Inflammatory macrophage treated with lipopolysaccharide for 4 hours (primary cell): ENCODE results near the gene NKX1-2.
A peak's percentile ranks its signal among the peaks of the same experiment; 100 is the strongest.

ENCODE experiments used
- DNase-seq: peaks from one replicate; pipeline ENCODE4 v3.0.0-alpha.2; 2020

Gene NKX1-2

DNA sequence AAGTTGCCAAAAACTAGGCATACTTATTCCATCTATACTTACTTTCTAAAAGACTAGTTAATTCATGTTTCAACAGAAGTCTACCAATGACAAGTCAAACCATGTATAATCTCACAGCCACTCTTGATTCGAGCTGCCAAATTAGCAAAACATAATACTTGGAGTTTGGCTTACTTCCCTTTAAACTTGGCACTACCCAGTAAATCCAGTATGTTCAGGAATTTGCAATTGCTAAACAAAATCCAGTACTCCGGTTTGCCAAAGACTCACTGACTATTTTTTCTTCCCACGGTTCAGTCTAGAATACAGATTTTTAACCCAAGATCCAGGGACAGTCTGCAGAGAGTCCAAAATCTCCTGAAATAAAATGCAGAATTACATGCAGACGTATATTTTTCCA is 35.8 kb downstream of the NKX1-2 start:
- DNase-seq, result no peak

DNA sequence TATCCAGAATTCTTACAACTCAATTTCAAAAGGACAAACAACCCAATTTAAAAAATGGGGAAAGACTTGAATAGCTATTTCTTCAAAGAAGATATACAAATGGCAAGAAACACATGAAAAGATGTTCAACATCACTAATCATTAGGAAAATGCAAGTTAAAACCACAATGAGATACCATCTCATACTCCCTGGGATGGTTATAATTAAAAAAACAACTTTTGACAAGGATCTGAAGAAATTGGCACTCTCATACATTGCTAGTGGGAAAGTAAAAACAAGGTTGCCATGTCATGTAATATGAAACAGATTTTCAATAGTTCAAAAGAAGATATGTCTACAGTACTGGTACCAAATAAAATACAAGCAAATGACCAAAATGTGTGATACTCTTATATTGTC is 40.1 kb downstream of the NKX1-2 start:
- no peak for DNase-seq

DNA sequence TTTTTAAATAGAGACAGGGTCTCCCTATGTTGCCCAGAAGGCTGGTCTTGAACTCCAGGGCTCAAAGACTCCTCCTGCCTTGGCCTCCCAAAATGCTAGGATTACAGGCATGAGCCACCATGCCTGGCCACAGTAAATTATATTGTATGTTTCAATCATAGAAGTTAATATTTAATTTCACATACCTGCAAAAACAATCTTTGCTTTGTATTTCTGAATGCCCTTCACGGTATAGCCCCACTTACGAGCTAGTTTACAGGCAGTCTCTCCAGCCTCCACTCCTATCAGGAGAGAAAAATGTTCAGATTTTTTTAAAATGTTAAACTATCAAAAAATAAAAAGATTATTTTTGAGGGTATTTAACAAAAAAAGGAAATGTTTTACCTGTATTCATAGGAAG is 41.5 kb downstream of the NKX1-2 start:
- DNase-seq, result no peak

DNA sequence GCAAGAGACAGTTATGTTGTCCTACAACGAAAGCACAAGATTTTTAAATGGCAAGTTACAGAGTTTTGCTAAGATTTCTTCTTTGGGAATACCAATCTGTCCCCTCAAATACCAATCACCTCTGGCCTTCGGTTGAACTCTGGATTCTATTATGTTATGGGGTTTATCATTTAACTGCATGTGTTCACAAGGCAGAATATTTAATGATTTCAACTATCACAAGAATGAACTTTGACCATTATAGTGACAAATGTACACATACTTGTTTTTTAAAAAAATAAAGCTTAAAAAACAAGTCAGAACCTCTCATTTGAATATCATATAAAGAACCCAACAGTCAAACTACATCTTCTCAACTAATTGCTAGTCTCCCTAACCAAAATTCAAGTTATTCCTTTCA is 42.4 kb downstream of the NKX1-2 start:
- no peak for DNase-seq

DNA sequence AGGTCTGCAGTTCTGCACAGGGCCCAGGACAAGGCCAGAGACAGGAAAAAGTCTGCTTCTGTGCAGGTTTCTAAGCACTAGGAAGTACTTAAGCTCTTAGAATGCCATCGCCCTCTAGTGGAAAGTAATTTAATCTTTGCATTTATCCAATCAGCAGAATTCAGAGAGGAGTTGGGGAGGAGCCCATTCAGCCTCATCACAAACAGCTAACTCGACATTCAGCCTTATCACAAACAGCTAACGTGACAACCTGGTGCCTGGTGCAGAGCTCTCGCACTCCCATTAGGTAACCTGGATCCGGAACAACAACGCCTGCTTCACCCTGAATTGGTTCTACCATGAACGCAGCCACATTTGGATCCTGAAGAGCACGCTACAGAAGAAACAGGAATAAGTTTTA is 46.3 kb downstream of the NKX1-2 start:
- DNase-seq, result peak; percentile 88

DNA sequence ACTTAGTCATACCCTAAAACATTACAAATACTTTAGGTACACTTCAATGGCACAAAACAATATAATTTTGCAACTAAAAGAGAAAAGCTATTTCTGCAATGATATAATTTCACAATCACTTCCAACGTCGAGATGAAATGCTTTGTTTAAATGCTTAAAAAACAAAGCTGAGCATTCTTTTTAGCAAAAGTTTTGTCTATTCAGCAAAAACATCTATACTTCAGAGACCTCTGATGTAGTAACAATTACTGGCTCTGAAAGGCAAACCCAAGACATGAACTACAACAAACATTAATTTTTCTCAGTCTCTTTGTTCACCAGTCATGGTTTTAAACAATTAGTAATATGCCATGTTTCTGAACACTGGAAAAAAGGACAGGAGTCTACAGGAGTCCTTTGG is 47.6 kb downstream of the NKX1-2 start:
- no peak for DNase-seq

DNA sequence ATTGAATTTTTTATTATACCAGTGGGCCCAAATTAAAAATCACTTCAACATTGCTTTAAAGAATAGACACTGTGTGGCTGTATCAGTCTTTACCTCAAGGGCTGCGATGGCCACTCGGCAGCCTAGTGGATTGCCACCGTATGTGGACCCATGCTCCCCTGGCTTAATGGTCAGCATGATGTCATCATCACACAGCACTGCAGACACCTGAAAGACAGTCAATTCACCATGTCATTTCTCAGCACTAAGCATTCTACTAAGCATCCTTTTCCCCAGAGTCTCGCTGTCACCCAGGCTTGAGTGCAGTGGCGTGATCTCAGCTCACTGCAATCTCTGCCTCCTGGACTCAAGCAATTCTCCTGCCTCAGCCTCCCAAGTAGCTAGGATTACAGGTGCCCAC is 48.2 kb downstream of the NKX1-2 start:
- DNase-seq, result no peak
